Ascending aorta (tissue), 2 donors: ENCODE measurements around the gene KCNH8. TPM values are rescaled to one million over a fixed set of nuclear protein-coding genes. Genes with fewer than 3 reads are reported as not detected.
A peak's percentile ranks its signal among the peaks of the same experiment; 100 is the strongest.
"Not testable (repeated sequence)": the region's sequence is repeated elsewhere in the genome, so short reads cannot be mapped to it uniquely, and the experiment has no call there.

Experiments
- DNase-seq, 2 donors: peaks; one replicate each; pipeline ENCODE4 v3.0.0-alpha.2; 2019; ENCODE audit warnings: low spot score in 2 of 2
- H3K27ac ChIP-seq, 2 donors: fragments of 200-600 bp; sonication (generic); one replicate each; pipeline ENCODE4 v1.5.1; 2016 to 2017; ENCODE audit warnings: mild to moderate bottlenecking in 1 of 2
- H3K27me3 ChIP-seq: fragments of 200-600 bp; sonication (generic); one replicate; pipeline ENCODE4 v1.5.1; 2017
- H3K36me3 ChIP-seq, 2 donors: fragments of 200-600 bp; sonication (generic); one replicate each; pipeline ENCODE4 v1.5.1; 2016
- H3K4me1 ChIP-seq, 2 donors: fragments of 200-600 bp; sonication (generic); one replicate each; pipeline ENCODE4 v1.5.1; 2016 to 2017; ENCODE audit warnings: mild to moderate bottlenecking in 1 of 2
- H3K4me3 ChIP-seq, 2 donors: fragments of 200-600 bp; sonication (generic); one replicate each; pipeline ENCODE4 v1.5.1; 2016 to 2017; ENCODE audit warnings: mild to moderate bottlenecking in 1 of 2
- H3K9me3 ChIP-seq, 2 donors: fragments of 200-600 bp; sonication (generic); one replicate each; pipeline ENCODE4 v1.5.1; 2016
- intact Hi-C: fragments of 100-400 bp; cut with DNase I; formaldehyde crosslinking; loops from one replicate; pipeline ENCODE4 v1.15.1; 2023
- total RNA-seq: library from RNA; depleted of rRNA; stranded (reverse); fragments of >200 nt; gene quantifications from one replicate; pipeline ENCODE4 v1.1.0, GENCODE V29; 2016
- TF ChIP-seq, protein P1 (sequence below), 3 experiments: fragments of 200-600 bp in 2 of 3; fragments of 450-650 bp in 1 of 3; sonication (generic) in 2 of 3; IDR thresholded peaks; one replicate each; pipeline ENCODE4 v1.5.1; 2016 to 2019; ENCODE audit warnings: antibody characterized with exemption in 3 of 3, mild to moderate bottlenecking in 1 of 3, moderate library complexity in 1 of 3

Gene KCNH8
- total RNA-seq = not detected

DNA sequence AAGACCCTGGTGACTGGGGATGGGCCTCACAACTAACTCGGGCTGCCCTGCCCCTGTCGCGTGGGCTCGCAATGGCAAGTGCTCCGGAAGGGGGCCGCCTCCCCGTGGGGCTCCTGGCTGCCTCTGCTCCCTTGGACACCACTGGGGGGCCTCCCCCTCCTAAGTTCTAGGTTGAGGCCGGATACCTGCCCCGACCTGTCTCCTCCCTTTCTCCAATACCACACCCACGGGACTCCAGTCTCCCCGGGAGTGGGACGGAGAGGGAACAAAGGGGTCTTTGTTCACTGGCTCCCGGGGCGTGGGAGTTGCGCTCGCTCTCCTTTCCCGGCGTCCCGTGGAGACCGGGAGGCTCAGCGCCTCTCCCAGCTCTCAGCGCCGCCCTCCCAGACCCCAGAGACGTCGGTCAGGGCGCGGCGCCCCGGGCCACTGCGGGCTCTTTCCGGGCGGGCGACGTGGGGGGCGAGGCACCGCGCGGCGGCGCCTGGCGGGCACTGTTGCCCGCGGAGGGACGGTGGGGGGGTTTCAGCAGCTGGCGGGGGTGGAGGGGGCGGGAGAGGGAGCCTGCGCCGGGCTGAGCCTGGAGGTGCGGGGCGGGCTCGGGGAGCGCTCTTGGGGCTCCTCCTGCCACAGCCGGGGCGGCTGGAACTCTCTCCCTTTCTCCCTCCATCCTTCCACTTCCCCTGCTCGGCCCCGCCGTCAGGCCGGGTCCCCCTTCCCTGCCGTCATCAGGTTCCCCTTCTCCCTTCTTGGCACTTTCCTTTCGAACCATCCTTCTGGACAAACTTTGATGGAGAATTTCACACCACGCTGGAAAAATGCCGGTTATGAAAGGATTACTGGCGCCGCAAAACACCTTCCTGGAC lies at the start of gene KCNH8:
Gene KCNH8, plus strand, starts transcription at position 606 of the 863 bp plus-strand sequence. Its CDS starts 210 bp downstream, at position 816.
- Histone ChIP-seq H3K4me3 (peak within 1 kb of the TSS; percentile 78 to 89), H3K9me3 (peaks cover 0 to 10% of the 10 kb centered on the region in 2 donors), H3K36me3 (no peaks in the 10 kb centered on the region), H3K27me3 (no peaks in the 10 kb centered on the region), H3K4me1 (peaks cover 5 to 8% of the 10 kb centered on the region in 2 donors), H3K27ac (no peak within 1 kb of the TSS)
- no peak for DNase-seq
- intact Hi-C loops = loop anchor here (5.0 to 10.0 kb wide), 2 partner anchors 397 to 719 kb away; no protein-coding TSS in a partner anchor
- TF ChIP-seq, protein P1, sequence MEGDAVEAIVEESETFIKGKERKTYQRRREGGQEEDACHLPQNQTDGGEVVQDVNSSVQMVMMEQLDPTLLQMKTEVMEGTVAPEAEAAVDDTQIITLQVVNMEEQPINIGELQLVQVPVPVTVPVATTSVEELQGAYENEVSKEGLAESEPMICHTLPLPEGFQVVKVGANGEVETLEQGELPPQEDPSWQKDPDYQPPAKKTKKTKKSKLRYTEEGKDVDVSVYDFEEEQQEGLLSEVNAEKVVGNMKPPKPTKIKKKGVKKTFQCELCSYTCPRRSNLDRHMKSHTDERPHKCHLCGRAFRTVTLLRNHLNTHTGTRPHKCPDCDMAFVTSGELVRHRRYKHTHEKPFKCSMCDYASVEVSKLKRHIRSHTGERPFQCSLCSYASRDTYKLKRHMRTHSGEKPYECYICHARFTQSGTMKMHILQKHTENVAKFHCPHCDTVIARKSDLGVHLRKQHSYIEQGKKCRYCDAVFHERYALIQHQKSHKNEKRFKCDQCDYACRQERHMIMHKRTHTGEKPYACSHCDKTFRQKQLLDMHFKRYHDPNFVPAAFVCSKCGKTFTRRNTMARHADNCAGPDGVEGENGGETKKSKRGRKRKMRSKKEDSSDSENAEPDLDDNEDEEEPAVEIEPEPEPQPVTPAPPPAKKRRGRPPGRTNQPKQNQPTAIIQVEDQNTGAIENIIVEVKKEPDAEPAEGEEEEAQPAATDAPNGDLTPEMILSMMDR (IDR thresholded peaks at IDR 0.05) = no peak

DNA sequence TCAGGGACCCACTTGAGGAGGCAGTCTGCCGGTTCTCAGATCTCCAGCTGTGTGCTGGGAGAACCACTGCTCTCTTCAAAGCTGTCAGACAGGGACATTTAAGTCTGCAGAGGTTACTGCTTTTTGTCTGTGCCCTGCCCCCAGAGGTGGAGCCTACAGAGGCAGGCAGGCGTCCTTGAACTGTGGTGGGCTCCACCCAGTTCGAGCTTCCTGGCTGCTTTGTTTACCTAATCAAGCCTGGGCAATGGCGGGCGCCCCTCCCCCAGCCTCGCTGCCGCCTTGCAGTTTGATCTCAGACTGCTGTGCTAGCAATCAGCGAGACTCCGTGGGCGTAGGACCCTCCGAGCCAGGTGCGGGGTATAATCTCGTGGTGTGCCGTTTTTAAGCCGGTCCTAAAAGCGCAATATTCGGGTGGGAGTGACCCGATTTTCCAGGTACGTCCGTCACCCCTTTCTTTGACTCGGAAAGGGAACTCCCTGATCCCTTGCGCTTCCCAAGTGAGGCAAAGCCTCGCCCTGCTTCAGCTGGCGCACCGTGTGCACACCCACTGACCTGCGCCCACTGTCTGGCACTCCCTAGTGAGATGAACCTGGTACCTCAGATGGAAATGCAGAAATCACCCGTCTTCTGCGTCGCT lies 45.5 kb upstream of the KCNH8 start:
- H3K4me1 ChIP-seq, H3K36me3 ChIP-seq, H3K4me3 ChIP-seq, intact Hi-C loops, H3K9me3 ChIP-seq, H3K27me3 ChIP-seq, DNase-seq, H3K27ac ChIP-seq: not testable (repeated sequence)

DNA sequence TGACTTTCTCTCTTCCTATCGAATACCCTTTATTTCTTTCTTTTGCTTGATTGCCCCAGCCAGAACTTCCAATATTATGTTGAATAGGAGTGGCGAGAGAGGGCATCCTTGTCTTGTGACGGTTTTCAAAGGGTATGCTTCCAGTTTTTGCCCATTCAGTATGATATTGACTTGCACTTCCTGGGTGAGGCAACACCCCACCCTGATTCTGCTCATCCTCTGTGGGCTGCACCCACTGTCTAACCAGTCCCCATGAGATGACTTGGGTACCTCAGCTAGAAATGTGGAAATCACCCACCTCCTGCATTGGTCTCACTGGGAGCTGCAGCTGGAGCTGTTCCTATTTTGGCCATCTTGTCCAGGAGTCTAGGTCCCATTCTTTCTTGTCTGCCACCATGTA lies 44.8 kb upstream of the KCNH8 start:
- Histone ChIP-seq H3K27ac (no peak overlapping the region), H3K9me3 (no peaks in the 10 kb centered on the region), H3K4me3 (no peak overlapping the region), H3K36me3 (no peaks in the 10 kb centered on the region), H3K4me1 (no peaks in the 10 kb centered on the region), H3K27me3 (no peaks in the 10 kb centered on the region)
- intact Hi-C loops = no loop called here
- DNase-seq = no peak
- TF ChIP-seq, protein P1 (IDR thresholded peaks at IDR 0.05) = no peak

DNA sequence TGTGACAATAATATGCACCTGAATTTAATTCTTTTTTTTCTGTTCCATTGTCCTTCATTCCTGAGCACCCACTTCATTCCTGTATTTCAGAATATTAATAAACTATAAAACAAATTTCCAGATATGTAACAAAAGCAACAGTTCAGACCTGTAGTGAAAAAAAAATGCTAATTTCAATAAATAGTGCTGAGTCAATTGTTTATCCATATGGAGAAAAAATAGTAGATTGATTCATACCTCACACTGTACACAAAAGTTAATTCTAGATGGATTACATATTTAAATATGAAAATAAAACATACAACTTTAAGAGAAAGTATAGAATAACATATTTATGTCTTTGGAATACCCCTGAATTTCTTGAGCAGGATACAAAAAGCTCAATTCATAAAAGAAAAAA lies 43.9 kb upstream of the KCNH8 start:
- Histone ChIP-seq H3K27me3 (no peaks in the 10 kb centered on the region), H3K27ac (no peak overlapping the region), H3K9me3 (no peaks in the 10 kb centered on the region), H3K4me1 (no peaks in the 10 kb centered on the region), H3K4me3 (no peak overlapping the region), H3K36me3 (no peaks in the 10 kb centered on the region)
- TF ChIP-seq, protein P1 (IDR thresholded peaks at IDR 0.05) = no peak
- intact Hi-C loops = no loop called here
- DNase-seq = no peak

DNA sequence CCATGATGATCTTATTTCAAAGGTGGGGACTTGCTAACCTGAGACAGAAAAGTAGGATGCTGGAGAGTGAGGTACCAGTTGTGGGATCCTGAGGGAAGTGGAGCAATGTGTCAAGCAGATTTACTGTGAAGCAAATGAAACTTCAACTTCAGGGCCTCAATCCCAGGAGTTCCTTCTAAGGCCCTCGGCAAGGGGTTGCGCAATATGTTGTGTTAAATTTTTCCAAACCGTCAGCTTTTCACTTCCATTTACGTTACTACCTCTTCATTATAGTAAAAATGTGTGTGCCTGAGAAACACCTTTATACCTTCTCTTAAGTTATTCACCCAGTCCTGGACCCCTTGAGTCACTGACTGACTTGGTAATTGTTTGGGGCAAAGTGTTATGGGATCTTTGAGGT lies 42.5 kb upstream of the KCNH8 start:
- no peak overlapping the region for H3K4me3 ChIP-seq
- DNase-seq = no peak
- no peaks in the 10 kb centered on the region for H3K4me1 ChIP-seq
- no peaks in the 10 kb centered on the region for H3K27me3 ChIP-seq
- H3K9me3 ChIP-seq = no peaks in the 10 kb centered on the region
- TF ChIP-seq, protein P1 (IDR thresholded peaks at IDR 0.05) = no peak
- H3K36me3 ChIP-seq = no peaks in the 10 kb centered on the region
- H3K27ac ChIP-seq = no peak overlapping the region
- intact Hi-C loops = no loop called here

DNA sequence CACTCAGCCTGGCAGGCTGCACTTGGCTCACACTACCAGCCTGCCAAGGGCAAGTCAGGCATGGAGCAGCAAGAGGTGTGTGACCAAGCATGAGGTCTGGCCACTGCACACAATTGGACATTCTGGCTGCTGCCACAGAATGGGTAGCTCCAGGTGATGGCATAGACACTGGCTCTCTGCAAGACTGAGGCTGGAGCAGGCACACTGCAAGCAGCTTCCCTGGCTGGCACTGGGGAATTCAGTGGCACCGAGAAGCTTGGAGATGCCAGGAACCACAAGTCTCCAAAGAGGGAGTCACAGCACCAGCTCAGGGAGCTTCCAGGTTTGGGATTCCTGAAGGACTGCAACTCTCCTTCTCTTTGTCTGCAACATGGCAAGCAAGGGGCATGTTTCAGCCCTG lies 42.0 kb upstream of the KCNH8 start:
- intact Hi-C loops = no loop called here
- no peak for DNase-seq
- no peaks in the 10 kb centered on the region for H3K4me1 ChIP-seq
- H3K27ac ChIP-seq = no peak overlapping the region
- TF ChIP-seq, protein P1 (IDR thresholded peaks at IDR 0.05) = no peak
- no peaks in the 10 kb centered on the region for H3K9me3 ChIP-seq
- no peaks in the 10 kb centered on the region for H3K27me3 ChIP-seq
- H3K4me3 ChIP-seq = no peak overlapping the region
- H3K36me3 ChIP-seq = no peaks in the 10 kb centered on the region
